GM21528 (cell line): Measurements from ENCODE around the gene PITPNM3.

Experiments used
- ATAC-seq: cut with Tn5 transposase; IDR thresholded peaks from one replicate; pipeline ENCODE4 v1.9.1; 2021; ENCODE audit warnings: mild to moderate bottlenecking, moderate library complexity; ENCODE audit not compliant: unreplicated experiment, low FRiP score

PITPNM3 gene

GRCh38 chr17:6530324-6530920 is 25.9 kb downstream of the PITPNM3 start:
- ATAC-seq: no peak

GRCh38 chr17:6528557-6528956 is 27.8 kb downstream of the PITPNM3 start:
- no peak for ATAC-seq

GRCh38 chr17:6526362-6527152 is 29.8 kb downstream of the PITPNM3 start:
- ATAC-seq: no peak

- ATAC-seq: no peak
These were observed 30.6 kb downstream of the PITPNM3 start for GRCh38 chr17:6525731-6526130.

GRCh38 chr17:6525141-6525540 is 31.2 kb downstream of the PITPNM3 start:
- no peak for ATAC-seq

- no peak for ATAC-seq
These were observed 31.8 kb downstream of the PITPNM3 start for GRCh38 chr17:6524520-6524919.

GRCh38 chr17:6523809-6524355 is 32.5 kb downstream of the PITPNM3 start:
- no peak for ATAC-seq

- ATAC-seq: no peak
These were observed 33.0 kb downstream of the PITPNM3 start for GRCh38 chr17:6523330-6523729.

GRCh38 chr17:6521586-6521985 is 34.8 kb downstream of the PITPNM3 start:
- no peak for ATAC-seq

GRCh38 chr17:6517062-6517461 is 39.3 kb downstream of the PITPNM3 start:
- ATAC-seq: no peak

- ATAC-seq: no peak
These were observed 42.0 kb downstream of the PITPNM3 start for GRCh38 chr17:6514371-6514770.

- no peak for ATAC-seq
These were observed 43.8 kb downstream of the PITPNM3 start for GRCh38 chr17:6512552-6512951.

- no peak for ATAC-seq
These were observed 45.9 kb downstream of the PITPNM3 start for GRCh38 chr17:6510321-6510977.

- ATAC-seq: no peak
These were observed 46.4 kb downstream of the PITPNM3 start for GRCh38 chr17:6509921-6510320.

GRCh38 chr17:6509031-6509771 is 47.2 kb downstream of the PITPNM3 start:
- ATAC-seq: no peak

- ATAC-seq: no peak
These were observed 47.8 kb downstream of the PITPNM3 start for GRCh38 chr17:6508519-6509030.

- no peak for ATAC-seq
These were observed 48.3 kb downstream of the PITPNM3 start for GRCh38 chr17:6508016-6508415.

GRCh38 chr17:6507535-6507934 is 48.8 kb downstream of the PITPNM3 start:
- no peak for ATAC-seq

GRCh38 chr17:6506679-6507231 is 49.6 kb downstream of the PITPNM3 start:
- ATAC-seq: no peak
